ENCODE results near the gene PPP2R3B. TPM values are rescaled to one million over a fixed set of nuclear protein-coding genes. Genes with fewer than 3 reads are reported as not detected.

The PPP2R3B gene
- total and polyA plus RNA-seq, 7 donors: 2.1 to 16.1 (median 5.4) TPM

- no peak overlapping the region for H3K4me3 ChIP-seq
- H3K4me1 ChIP-seq: no peaks in the 10 kb centered on the region
- no peaks in the 10 kb centered on the region for H3K36me3 ChIP-seq
- intact Hi-C loops (cut with DNase I): no loop called here
- H3K27me3 ChIP-seq: no peaks in the 10 kb centered on the region
- H3K9me3 ChIP-seq: no peaks in the 10 kb centered on the region
- no peak overlapping the region for H3K27ac ChIP-seq
- TF ChIP-seq POLR2A (IDR thresholded peaks at IDR 0.05) (no peak), EP300 (IDR thresholded peaks at IDR 0.05) (no peak), POLR2AphosphoS5 (IDR thresholded peaks at IDR 0.05) (no peak)
- TF ChIP-seq, protein P1, sequence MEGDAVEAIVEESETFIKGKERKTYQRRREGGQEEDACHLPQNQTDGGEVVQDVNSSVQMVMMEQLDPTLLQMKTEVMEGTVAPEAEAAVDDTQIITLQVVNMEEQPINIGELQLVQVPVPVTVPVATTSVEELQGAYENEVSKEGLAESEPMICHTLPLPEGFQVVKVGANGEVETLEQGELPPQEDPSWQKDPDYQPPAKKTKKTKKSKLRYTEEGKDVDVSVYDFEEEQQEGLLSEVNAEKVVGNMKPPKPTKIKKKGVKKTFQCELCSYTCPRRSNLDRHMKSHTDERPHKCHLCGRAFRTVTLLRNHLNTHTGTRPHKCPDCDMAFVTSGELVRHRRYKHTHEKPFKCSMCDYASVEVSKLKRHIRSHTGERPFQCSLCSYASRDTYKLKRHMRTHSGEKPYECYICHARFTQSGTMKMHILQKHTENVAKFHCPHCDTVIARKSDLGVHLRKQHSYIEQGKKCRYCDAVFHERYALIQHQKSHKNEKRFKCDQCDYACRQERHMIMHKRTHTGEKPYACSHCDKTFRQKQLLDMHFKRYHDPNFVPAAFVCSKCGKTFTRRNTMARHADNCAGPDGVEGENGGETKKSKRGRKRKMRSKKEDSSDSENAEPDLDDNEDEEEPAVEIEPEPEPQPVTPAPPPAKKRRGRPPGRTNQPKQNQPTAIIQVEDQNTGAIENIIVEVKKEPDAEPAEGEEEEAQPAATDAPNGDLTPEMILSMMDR (IDR thresholded peaks at IDR 0.05): no peak
- DNase-seq: peak; percentile 63
- 92 to 93% methylated on average over 53 of the region's 53 CpGs for WGBS, 2 donors
Measured at GRCh38 chrX:338281-338835, 48.3 kb downstream of the PPP2R3B start.

DNA sequence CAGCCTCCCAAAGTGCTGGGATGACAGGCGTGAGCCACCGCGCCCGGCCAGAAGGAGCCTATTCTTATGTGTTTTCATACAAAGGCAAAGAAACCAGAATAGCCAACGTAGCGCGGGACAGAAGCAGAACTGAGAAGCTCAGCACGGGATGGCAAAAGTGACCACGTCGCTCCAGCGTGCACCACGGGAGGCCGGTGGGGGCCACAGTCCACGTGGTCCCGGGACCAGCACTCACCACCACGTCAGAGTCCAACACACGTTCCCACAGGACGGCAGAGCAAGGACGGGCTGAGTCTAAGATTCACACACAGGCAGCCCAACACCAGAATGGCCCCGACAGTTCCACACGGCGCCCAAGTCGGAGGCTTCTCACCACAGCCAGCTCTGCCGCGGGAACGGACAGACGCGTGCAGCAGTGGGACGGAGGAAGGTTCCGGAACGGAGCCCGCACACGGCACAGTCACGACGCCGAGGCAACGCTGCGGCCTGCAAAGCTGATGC is 49.3 kb downstream of the PPP2R3B start:
- peaks cover 0 to 3% (median 0%) of the 10 kb centered on the region in 3 donors for H3K27me3 ChIP-seq
- no peaks in the 10 kb centered on the region for H3K4me1 ChIP-seq
- H3K27ac ChIP-seq: no peak overlapping the region
- H3K4me3 ChIP-seq: no peak overlapping the region
- no peaks in the 10 kb centered on the region for H3K9me3 ChIP-seq
- TF ChIP-seq POLR2AphosphoS5 (IDR thresholded peaks at IDR 0.05) (no peak), EP300 (IDR thresholded peaks at IDR 0.05) (no peak), POLR2A (IDR thresholded peaks at IDR 0.05) (no peak)
- TF ChIP-seq, protein P1 (IDR thresholded peaks at IDR 0.05): no peak
- H3K36me3 ChIP-seq: peaks cover 0 to 6% (median 0%) of the 10 kb centered on the region in 4 donors
- DNase-seq: peak; percentile 57
- 90 to 91% methylated on average over 38 of the region's 38 CpGs for WGBS, 2 donors
- intact Hi-C loops (cut with DNase I): no loop called here

- no peak overlapping the region for H3K4me3 ChIP-seq
- H3K27ac ChIP-seq: no peak overlapping the region
- peaks cover 0 to 6% (median 0%) of the 10 kb centered on the region in 4 donors for H3K36me3 ChIP-seq
- 89 to 92% methylated on average over 21 of the region's 21 CpGs for WGBS, 2 donors
- H3K9me3 ChIP-seq: no peaks in the 10 kb centered on the region
- peaks cover 2 to 15% (median 7%) of the 10 kb centered on the region in 3 donors for H3K27me3 ChIP-seq
- peak; percentile 48 for DNase-seq
- TF ChIP-seq POLR2AphosphoS5 (IDR thresholded peaks at IDR 0.05): no peak
- TF ChIP-seq EP300 (IDR thresholded peaks at IDR 0.05): no peak
- TF ChIP-seq, protein P1 (IDR thresholded peaks at IDR 0.05): no peak
- no peak for TF ChIP-seq POLR2A (IDR thresholded peaks at IDR 0.05)
- H3K4me1 ChIP-seq: peaks cover 0 to 7% (median 7%) of the 10 kb centered on the region in 4 donors
- intact Hi-C loops (cut with DNase I): no loop called here
Measured at GRCh38 chrX:336227-336626, 50.5 kb downstream of the PPP2R3B start.

DNA sequence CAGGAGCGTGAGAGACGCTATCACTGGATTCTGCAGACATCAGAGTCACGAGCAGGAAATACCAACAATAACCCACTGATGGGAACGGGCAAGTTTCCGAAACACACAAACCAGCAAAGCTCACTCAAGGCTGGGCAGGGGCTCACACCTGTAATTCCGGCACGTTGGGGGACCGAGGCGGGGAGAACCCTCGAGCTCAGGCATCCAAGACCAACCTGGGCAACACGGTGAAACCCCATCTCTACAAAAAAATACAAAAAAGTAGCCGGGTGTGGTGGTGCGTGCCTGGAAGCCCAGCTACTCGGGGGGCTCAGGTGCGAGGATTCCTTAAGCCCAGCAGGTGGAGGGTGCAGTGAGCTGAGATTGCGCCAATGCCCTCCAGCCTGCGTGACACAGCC is 51.0 kb downstream of the PPP2R3B start:
- DNase-seq: peak; percentile 44
- Histone ChIP-seq H3K9me3 (no peaks in the 10 kb centered on the region), H3K36me3 (peaks cover 0 to 6% (median 0%) of the 10 kb centered on the region in 4 donors), H3K27ac (no peak overlapping the region), H3K4me1 (peaks cover 0 to 11% (median 11%) of the 10 kb centered on the region in 4 donors), H3K27me3 (peaks cover 7 to 20% (median 12%) of the 10 kb centered on the region in 3 donors), H3K4me3 (no peak overlapping the region)
- TF ChIP-seq, protein P1 (IDR thresholded peaks at IDR 0.05): no peak
- TF ChIP-seq EP300 (IDR thresholded peaks at IDR 0.05): no peak
- no peak for TF ChIP-seq POLR2AphosphoS5 (IDR thresholded peaks at IDR 0.05)
- no peak for TF ChIP-seq POLR2A (IDR thresholded peaks at IDR 0.05)
- WGBS, 2 donors: 96 to 97% methylated on average over 17 of the region's 17 CpGs
- intact Hi-C loops (cut with DNase I): no loop called here
